ENCODE data around the gene NFILZ. TPM values are rescaled to one million over a fixed set of nuclear protein-coding genes. Genes with fewer than 3 reads are reported as not detected.

The NFILZ gene
- polyA plus RNA-seq, 1 experiment = not detected

DNA sequence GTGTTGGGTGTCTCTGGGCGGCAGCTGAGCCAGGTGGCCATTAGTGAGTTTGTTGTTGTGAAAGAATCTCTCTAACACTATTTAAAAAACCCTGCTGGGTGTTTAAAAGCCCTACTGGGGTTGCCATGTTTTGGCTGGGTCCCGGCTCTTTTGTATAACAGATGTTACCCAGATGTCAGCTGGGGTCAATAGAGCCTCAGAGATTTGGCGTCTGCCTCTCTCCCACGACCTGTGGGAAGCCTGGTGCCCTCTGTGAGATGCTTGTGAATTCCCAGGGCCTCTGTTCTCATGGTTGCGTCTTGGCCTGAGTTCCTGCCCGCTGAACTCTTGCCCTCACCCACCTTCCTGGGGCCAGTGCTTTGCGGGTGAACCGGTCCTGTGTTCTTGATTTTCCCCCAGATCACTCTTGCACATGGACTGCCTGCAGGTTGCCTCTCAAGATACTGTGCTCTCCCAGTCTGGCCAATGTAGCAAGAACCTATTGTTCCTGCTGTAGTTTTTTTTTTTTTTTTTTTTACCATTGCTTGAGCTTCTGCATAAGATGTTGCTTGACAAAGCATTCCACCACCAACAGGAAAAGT is 9.5 kb downstream of the NFILZ start:
- Histone ChIP-seq H3K4me3 (ENCODE audit: low read depth, low read length) (no peak overlapping the region), H3K27ac (ENCODE audit: low read depth, low read length) (no peak overlapping the region), H3K9me3 (ENCODE audit: control insufficient read depth, insufficient read depth, low read length) (peaks cover 3% of the 10 kb centered on the region; the same call in 1 of the 2 replicates), H3K27me3 (ENCODE audit: control insufficient read depth, insufficient read depth, low read length) (no peaks in the 10 kb centered on the region)
- ChIA-PET CTCF (interaction anchor here (0.6 to 1.1 kb wide), 2 partner anchors 25 to 492 kb away, joined by 4 to 5 read pairs; no protein-coding TSS in a partner anchor), POLR2A (no interaction called here)
- no peak for DNase-seq (ENCODE audit: low read depth, low spot score)
- TF ChIP-seq, protein P1, sequence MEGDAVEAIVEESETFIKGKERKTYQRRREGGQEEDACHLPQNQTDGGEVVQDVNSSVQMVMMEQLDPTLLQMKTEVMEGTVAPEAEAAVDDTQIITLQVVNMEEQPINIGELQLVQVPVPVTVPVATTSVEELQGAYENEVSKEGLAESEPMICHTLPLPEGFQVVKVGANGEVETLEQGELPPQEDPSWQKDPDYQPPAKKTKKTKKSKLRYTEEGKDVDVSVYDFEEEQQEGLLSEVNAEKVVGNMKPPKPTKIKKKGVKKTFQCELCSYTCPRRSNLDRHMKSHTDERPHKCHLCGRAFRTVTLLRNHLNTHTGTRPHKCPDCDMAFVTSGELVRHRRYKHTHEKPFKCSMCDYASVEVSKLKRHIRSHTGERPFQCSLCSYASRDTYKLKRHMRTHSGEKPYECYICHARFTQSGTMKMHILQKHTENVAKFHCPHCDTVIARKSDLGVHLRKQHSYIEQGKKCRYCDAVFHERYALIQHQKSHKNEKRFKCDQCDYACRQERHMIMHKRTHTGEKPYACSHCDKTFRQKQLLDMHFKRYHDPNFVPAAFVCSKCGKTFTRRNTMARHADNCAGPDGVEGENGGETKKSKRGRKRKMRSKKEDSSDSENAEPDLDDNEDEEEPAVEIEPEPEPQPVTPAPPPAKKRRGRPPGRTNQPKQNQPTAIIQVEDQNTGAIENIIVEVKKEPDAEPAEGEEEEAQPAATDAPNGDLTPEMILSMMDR (IDR thresholded peaks at IDR 0.05; ENCODE audit: low read depth, low read length) = no peak

DNA sequence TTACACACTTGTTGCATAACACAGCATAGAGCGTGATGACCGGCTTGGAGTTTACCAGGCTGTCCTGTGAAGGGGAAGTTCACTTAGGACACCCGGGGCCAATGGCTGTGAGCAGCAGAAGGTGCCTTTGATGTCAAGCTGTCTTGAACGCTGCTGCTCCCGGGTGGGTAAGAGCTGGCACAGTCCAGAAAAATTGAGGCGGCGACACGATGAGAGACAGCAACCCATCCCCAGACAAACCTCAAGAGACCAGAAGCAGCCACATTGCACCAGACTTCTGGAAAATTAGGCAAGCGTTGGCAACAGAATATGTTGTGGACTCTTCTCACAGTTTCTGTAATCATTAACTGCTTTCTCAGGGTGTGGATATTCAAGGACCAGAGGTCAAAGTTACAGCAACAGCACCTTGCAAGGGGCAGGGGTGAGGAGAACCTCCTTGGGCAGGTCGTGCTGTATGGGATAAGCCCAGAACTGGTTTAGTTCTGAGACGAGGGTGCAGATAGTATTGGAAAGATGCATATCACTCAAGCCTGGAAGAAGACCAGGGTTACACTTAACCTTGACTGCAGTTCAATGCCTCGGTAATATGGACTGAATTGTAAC is 10.1 kb downstream of the NFILZ start:
- H3K27ac ChIP-seq (ENCODE audit: low read depth, low read length) = no peak overlapping the region
- CTCF ChIA-PET = interaction anchor here (0.6 to 1.1 kb wide), 3 partner anchors 25 to 1150 kb away, joined by 4 to 5 read pairs (median 4); no protein-coding TSS in a partner anchor
- no peaks in the 10 kb centered on the region for H3K27me3 ChIP-seq (ENCODE audit: control insufficient read depth, insufficient read depth, low read length)
- TF ChIP-seq, protein P1 (IDR thresholded peaks at IDR 0.05; ENCODE audit: low read depth, low read length) = no peak
- no peak overlapping the region for H3K4me3 ChIP-seq (ENCODE audit: low read depth, low read length)
- no peak for DNase-seq (ENCODE audit: low read depth, low spot score)
- POLR2A ChIA-PET = no interaction called here
- peaks cover 3% of the 10 kb centered on the region; the same call in 1 of the 2 replicates for H3K9me3 ChIP-seq (ENCODE audit: control insufficient read depth, insufficient read depth, low read length)

DNA sequence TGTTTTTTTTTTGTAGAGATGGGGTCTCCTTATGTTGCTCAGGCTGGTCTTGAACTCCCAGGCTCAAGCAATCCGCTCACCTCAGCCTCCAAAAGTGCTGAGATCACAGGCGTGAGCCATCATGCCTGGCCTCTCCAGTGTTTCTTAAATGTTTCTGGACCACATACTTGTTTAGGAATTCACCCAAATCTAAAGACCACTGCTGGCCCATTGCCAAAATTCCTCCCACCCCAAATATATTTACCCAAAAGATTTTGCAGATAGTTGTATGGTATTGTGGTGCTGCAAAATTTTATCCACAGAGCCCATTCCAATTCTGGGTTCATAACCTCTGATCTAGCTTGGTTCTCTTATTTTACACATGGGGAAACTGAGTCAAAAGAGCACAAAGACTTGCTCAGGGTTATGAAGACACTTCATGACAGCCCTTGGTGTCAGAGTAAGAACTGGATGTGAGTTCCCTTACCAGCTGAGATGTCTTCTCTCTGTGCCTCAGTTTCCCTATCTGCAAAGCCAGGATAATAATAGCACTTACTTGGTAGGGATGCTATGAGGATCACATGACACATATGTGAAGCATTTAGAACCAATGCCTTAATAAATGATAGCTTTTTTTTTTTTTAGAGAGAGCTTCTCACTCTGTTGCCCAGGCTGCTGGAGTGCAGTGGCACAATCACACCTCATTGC is 10.9 kb downstream of the NFILZ start:
- TF ChIP-seq, protein P1 (IDR thresholded peaks at IDR 0.05; ENCODE audit: low read depth, low read length) = no peak
- POLR2A ChIA-PET = no interaction called here
- Histone ChIP-seq H3K27me3 (ENCODE audit: control insufficient read depth, insufficient read depth, low read length) (no peaks in the 10 kb centered on the region), H3K4me3 (ENCODE audit: low read depth, low read length) (no peak overlapping the region), H3K27ac (ENCODE audit: low read depth, low read length) (no peak overlapping the region), H3K9me3 (ENCODE audit: control insufficient read depth, insufficient read depth, low read length) (peaks cover 3% of the 10 kb centered on the region; the same call in 1 of the 2 replicates)
- CTCF ChIA-PET = interaction anchor here (0.5 to 2.3 kb wide), 21 partner anchors 8 to 374 kb away, joined by 3 to 35 read pairs (median 4); partner anchors contain the start of genes MARCHF2, MBD3L1, NFILZ and ZNF558
- no peak for DNase-seq (ENCODE audit: low read depth, low spot score)

DNA sequence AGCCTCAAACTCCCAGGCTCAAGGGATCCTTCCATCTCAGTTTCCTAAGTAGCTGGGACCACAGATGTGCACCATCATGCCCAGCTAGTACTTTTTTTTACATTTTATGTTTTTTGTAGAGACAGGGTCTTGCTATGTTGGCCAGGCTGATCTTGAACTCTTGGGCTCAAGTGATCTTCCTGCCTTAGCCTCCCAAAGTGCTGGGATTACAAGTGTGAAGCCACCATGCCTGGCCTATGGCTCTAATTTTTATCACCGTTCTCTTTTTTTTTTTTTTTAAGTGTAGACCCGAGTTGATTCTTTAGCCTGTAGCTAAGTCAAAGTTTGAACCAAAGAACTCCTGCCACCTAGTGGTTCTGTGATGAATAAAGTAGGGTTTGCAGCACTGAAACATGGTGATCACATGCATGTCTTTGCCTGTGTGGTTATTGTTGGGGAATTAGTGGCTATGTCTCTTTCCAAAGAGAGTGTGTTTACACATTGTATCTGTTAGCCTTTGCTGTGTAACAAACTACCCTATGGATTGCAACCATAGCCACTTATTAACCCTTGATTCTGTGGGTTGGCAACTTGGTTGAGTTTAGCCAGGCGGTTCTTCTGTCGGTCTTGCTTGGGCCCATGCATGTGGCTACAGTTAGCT is 11.6 kb downstream of the NFILZ start:
- no peak for DNase-seq (ENCODE audit: low read depth, low spot score)
- no peak overlapping the region for H3K27ac ChIP-seq (ENCODE audit: low read depth, low read length)
- H3K27me3 ChIP-seq (ENCODE audit: control insufficient read depth, insufficient read depth, low read length) = no peaks in the 10 kb centered on the region
- H3K4me3 ChIP-seq (ENCODE audit: low read depth, low read length) = no peak overlapping the region
- POLR2A ChIA-PET = interaction anchor here (0.7 kb wide), 1 partner anchor 61 kb away, joined by 6 read pairs; no protein-coding TSS in a partner anchor
- H3K9me3 ChIP-seq (ENCODE audit: control insufficient read depth, insufficient read depth, low read length) = peaks cover 3% of the 10 kb centered on the region; the same call in 1 of the 2 replicates
- TF ChIP-seq, protein P1 (IDR thresholded peaks at IDR 0.05; ENCODE audit: low read depth, low read length) = peak; percentile 64
- CTCF ChIA-PET = interaction anchor here (0.6 to 2.3 kb wide), 23 partner anchors 8 to 570 kb away, joined by 3 to 35 read pairs (median 4); partner anchors contain the start of genes MARCHF2, MBD3L1, NFILZ and ZNF558

All from AG04450 (cell line).